H1 (cell line): ENCODE data around the gene SRRM3.

ENCODE experiments used
- ATF3 ChIP-seq: IDR thresholded peaks from 2 replicates; pipeline ENCODE4 v1.6.1; 2011; ENCODE audit warnings: low read depth, mild to moderate bottlenecking, low read length; ENCODE audit not compliant: insufficient read depth
- CTCF ChIP-seq, 3 experiments: IDR thresholded peaks; 1 replicate in 2 of 3; 2 replicates in 1 of 3; pipeline versions ENCODE4 v1.5.1 to v1.6.1; 2011; ENCODE audit warnings: low read length in 3 of 3, mild to moderate bottlenecking in 3 of 3, inconsistent platforms in 2 of 3, low read depth in 1 of 3, moderate library complexity in 1 of 3; ENCODE audit not compliant: insufficient read depth in 1 of 3; ENCODE audit errors: control extremely low read depth in 1 of 3
- EZH2 ChIP-seq: fragments of 200-600 bp; sonication (generic); IDR thresholded peaks from 2 replicates; pipeline ENCODE4 v1.7.1; 2012; ENCODE audit warnings: low read depth, mild to moderate bottlenecking, moderate library complexity, low read length, inconsistent platforms; ENCODE audit not compliant: severe bottlenecking
- POLR2A ChIP-seq, 2 experiments: IDR thresholded peaks; 1 replicate in 1 of 2; 2 replicates in 1 of 2; pipeline ENCODE4 v1.6.1; 2011; ENCODE audit warnings: low read depth in 2 of 2, low read length in 2 of 2, mild to moderate bottlenecking in 2 of 2; ENCODE audit errors: control extremely low read depth in 1 of 2
- SRF ChIP-seq: IDR thresholded peaks from 2 replicates; pipeline ENCODE4 v1.6.1; 2011; ENCODE audit warnings: mild to moderate bottlenecking, low read depth, low read length, moderate library complexity

- TF ChIP-seq POLR2A (IDR thresholded peaks at IDR 0.05; ENCODE audit: control extremely low read depth in 1 of 2, low read depth in 2 of 2, low read length in 2 of 2), result no peak
- TF ChIP-seq EZH2, result no peak
- no peak for TF ChIP-seq CTCF (IDR thresholded peaks at IDR 0.05; ENCODE audit: control extremely low read depth in 1 of 3, insufficient read depth in 1 of 3, low read depth in 1 of 3, low read length in 3 of 3)
- no peak for TF ChIP-seq ATF3
- no peak for TF ChIP-seq SRF
Measured at GRCh38 chr7:76241141-76241540, 39.4 kb downstream of the SRRM3 start.
